HEK293 (cell line): ENCODE data around the gene TNNT3.

Source experiments
- CTCF ChIA-PET: fragments of 350-600 bp; formaldehyde crosslinking; extraction: SDS; loops from one replicate; lab custom pipeline; 2021; ENCODE audit warnings: antibody characterized with exemption; lab: Yijun Ruan, JAX
- POLR2A ChIA-PET: fragments of 300-600 bp; formaldehyde crosslinking; extraction: SDS; loops from one replicate; lab custom pipeline; 2020; ENCODE audit warnings: antibody characterized with exemption, inconsistent platforms; lab: Yijun Ruan, JAX
- H3K27ac ChIP-seq: fragments of 200-500 bp; sonication (Bioruptor generic); 2 replicates; pipeline ENCODE4 v1.5.1; 2014; ENCODE audit warnings: low read depth, low read length, control low read depth, inconsistent platforms; ENCODE audit errors: extremely low read depth
- H3K36me3 ChIP-seq, 2 experiments: fragments of 200-500 bp in 1 of 2; sonication (Bioruptor generic) in 1 of 2; 1 replicate in 1 of 2; 2 replicates in 1 of 2; pipeline ENCODE4 v1.5.1; 2014 to 2017; ENCODE audit warnings: inconsistent platforms in 2 of 2, low read length in 2 of 2; ENCODE audit not compliant: control insufficient read depth in 2 of 2, insufficient read depth in 1 of 2
- H3K4me1 ChIP-seq: fragments of 200-500 bp; sonication (Bioruptor generic); 2 replicates; pipeline ENCODE4 v1.5.1; 2014; ENCODE audit warnings: mild to moderate bottlenecking, low read length, inconsistent platforms; ENCODE audit not compliant: control insufficient read depth, insufficient read depth
- H3K4me3 ChIP-seq: 2 replicates; pipeline ENCODE4 v1.5.1; 2011; ENCODE audit warnings: low read depth, mild to moderate bottlenecking, control low read depth, low read length, moderate library complexity
- H3K9me3 ChIP-seq: fragments of 200-500 bp; sonication (Bioruptor generic); 2 replicates; pipeline ENCODE4 v1.5.1; 2014; ENCODE audit warnings: low read depth, low read length, inconsistent platforms; ENCODE audit not compliant: control insufficient read depth, insufficient read depth
- GLI2 ChIP-seq: fragments of 450-650 bp; formaldehyde crosslinking; IDR thresholded peaks from 2 replicates; pipeline ENCODE4; 2017; ENCODE audit warnings: missing biosample characterization, missing genetic modification characterization, low read depth, borderline replicate concordance
- HIC1 ChIP-seq: fragments of 450-650 bp; formaldehyde crosslinking; IDR thresholded peaks from 2 replicates; pipeline ENCODE4 v1.5.1; 2016; ENCODE audit warnings: missing biosample characterization, missing genetic modification characterization
- HOXD13 ChIP-seq: sonication (generic); formaldehyde crosslinking; IDR thresholded peaks from 2 replicates; pipeline ENCODE4 v1.8.0; 2022; ENCODE audit warnings: missing genetic modification reagents, borderline replicate concordance
- PRDM2 ChIP-seq: fragments of 450-650 bp; formaldehyde crosslinking; IDR thresholded peaks from 2 replicates; pipeline ENCODE4 v1.5.1; 2016; ENCODE audit warnings: missing biosample characterization, missing genetic modification characterization, borderline replicate concordance
- TCF7L2 ChIP-seq: IDR thresholded peaks from 2 replicates; pipeline ENCODE4 v1.6.1; 2011; ENCODE audit warnings: low read depth, mild to moderate bottlenecking, inconsistent platforms, low read length, moderate library complexity, borderline replicate concordance
- ZNF146 ChIP-seq: fragments of 450-650 bp; formaldehyde crosslinking; IDR thresholded peaks from 2 replicates; pipeline ENCODE4 v1.5.1; 2016; ENCODE audit warnings: missing biosample characterization, missing genetic modification characterization
- ZNF16 ChIP-seq: fragments of 450-650 bp; formaldehyde crosslinking; IDR thresholded peaks from 2 replicates; pipeline ENCODE4 v1.5.1; 2016; ENCODE audit warnings: low read depth, missing biosample characterization, missing genetic modification characterization
- ZNF221 ChIP-seq: fragments of 450-650 bp; formaldehyde crosslinking; IDR thresholded peaks from 2 replicates; pipeline ENCODE4 v1.5.1; 2017; ENCODE audit warnings: missing biosample characterization, missing genetic modification characterization, borderline replicate concordance
- ZNF280C ChIP-seq: fragments of 450-650 bp; formaldehyde crosslinking; IDR thresholded peaks from 2 replicates; pipeline ENCODE4 v1.5.1; 2016; ENCODE audit warnings: missing biosample characterization, missing genetic modification characterization
- ZNF292 ChIP-seq: fragments of 450-650 bp; formaldehyde crosslinking; IDR thresholded peaks from 2 replicates; pipeline ENCODE4 v1.5.1; 2016; ENCODE audit warnings: low read depth, missing biosample characterization, missing genetic modification characterization, borderline replicate concordance
- ZNF335 ChIP-seq: fragments of 450-650 bp; formaldehyde crosslinking; conservative IDR thresholded peaks from 2 replicates; pipeline ENCODE4 v1.5.1; 2016; ENCODE audit warnings: missing biosample characterization, missing genetic modification characterization
- ZNF518A ChIP-seq: fragments of 450-650 bp; formaldehyde crosslinking; conservative IDR thresholded peaks from 2 replicates; pipeline ENCODE4 v1.5.1; 2016; ENCODE audit warnings: low read depth, missing biosample characterization, missing genetic modification characterization
- ZNF596 ChIP-seq: fragments of 450-650 bp; IDR thresholded peaks from 2 replicates; pipeline ENCODE4 v1.5.0; 2018; ENCODE audit warnings: missing biosample characterization, mild to moderate bottlenecking, missing genetic modification characterization, moderate library complexity
- ZNF623 ChIP-seq: fragments of 450-650 bp; formaldehyde crosslinking; IDR thresholded peaks from 2 replicates; pipeline ENCODE4 v1.5.1; 2016; ENCODE audit warnings: missing biosample characterization, missing genetic modification characterization
- ZNF747 ChIP-seq: fragments of 450-650 bp; formaldehyde crosslinking; IDR thresholded peaks from 2 replicates; pipeline ENCODE4 v1.5.1; 2016; ENCODE audit warnings: missing biosample characterization, missing genetic modification characterization

Gene TNNT3

GRCh38 chr11:1894759-1895158, 24.7 kb upstream of the TNNT3 start:
- Histone ChIP-seq H3K27ac (no peak overlapping the region), H3K36me3 (no peaks in the 10 kb centered on the region), H3K4me1 (no peaks in the 10 kb centered on the region), H3K4me3 (no peak overlapping the region), H3K9me3 (no peaks in the 10 kb centered on the region)
- no peak for TF ChIP-seq ZNF221 (tag by site-specific recombination)
- no peak for TF ChIP-seq ZNF596 (tag by site-specific recombination)
- TF ChIP-seq HOXD13 (CRISPR knock-in tag) = no peak
- TF ChIP-seq TCF7L2 = no peak
- no peak for TF ChIP-seq ZNF292 (tag by site-specific recombination)
- no peak for TF ChIP-seq ZNF16 (tag by site-specific recombination)
- TF ChIP-seq ZNF146 (tag by site-specific recombination) = no peak
- no peak for TF ChIP-seq ZNF335
- TF ChIP-seq ZNF623 (tag by site-specific recombination) = no peak
- POLR2A ChIA-PET = interaction anchor here (0.6 kb wide), 1 partner anchor 10 kb away, joined by 3 read pairs; no protein-coding TSS in a partner anchor
- CTCF ChIA-PET = no interaction called here

- Histone ChIP-seq H3K4me1 (no peaks in the 10 kb centered on the region), H3K36me3 (no peaks in the 10 kb centered on the region), H3K4me3 (no peak overlapping the region), H3K9me3 (no peaks in the 10 kb centered on the region), H3K27ac (no peak overlapping the region)
- ChIA-PET POLR2A (no interaction called here), CTCF (interaction anchor here (1.0 kb wide), 1 partner anchor 105 kb away, joined by 3 read pairs; no protein-coding TSS in a partner anchor)
- TF ChIP-seq ZNF280C = no peak
- TF ChIP-seq HIC1 (tag by site-specific recombination) = no peak
- no peak for TF ChIP-seq ZNF518A (tag by site-specific recombination)
- TF ChIP-seq PRDM2 (tag by site-specific recombination) = no peak
- TF ChIP-seq GLI2 (tag by site-specific recombination) = no peak
- TF ChIP-seq ZNF747 (tag by site-specific recombination) = no peak
Measured at GRCh38 chr11:1896468-1896867, 23.0 kb upstream of the TNNT3 start.
